ENCODE results near the gene ASB4. TPM values are rescaled to one million over a fixed set of nuclear protein-coding genes. Genes with fewer than 3 reads are reported as not detected.

Gene ASB4
- total and polyA plus RNA-seq, 10 donors: 0.03 TPM; not detected in 9

DNA sequence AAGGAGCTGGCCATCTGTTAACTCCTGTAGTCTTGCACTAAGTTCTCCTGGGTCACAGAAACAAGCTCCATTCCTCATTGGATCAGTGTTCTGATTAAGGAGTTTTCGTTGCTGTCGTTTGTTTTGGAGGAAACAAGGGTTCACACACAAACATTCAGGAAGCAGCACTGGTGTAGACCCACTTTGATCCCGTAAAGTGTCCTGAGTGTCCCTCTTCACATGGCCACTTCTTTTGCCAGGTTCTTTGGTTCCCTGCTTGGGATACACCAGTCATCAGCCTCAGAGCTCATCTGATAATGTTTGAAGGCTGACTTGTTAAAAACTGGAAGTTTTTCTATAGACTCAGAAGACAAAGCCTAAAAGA lies 99.7 kb downstream of the ASB4 start:
- Histone ChIP-seq H3K27ac (peak overlapping the region in 3 of 8 donors; percentile 10 to 94 (median 26)), H3K4me1 (peaks cover 0 to 35% (median 16%) of the 10 kb centered on the region in 6 donors), H3K27me3 (replicated peaks in 1 of 7) (no peaks in the 10 kb centered on the region), H3K36me3 (peaks cover 0 to 77% (median 26%) of the 10 kb centered on the region in 6 donors), H3K9me3 (no peaks in the 10 kb centered on the region), H3K4me3 (peak overlapping the region in 1 of 8 donors; percentile 81)
- TF ChIP-seq POLR2AphosphoS5 (IDR thresholded peaks at IDR 0.05) (peak in 1 of 3 donors; percentile 88), POLR2A (IDR thresholded peaks at IDR 0.05) (no peak)
- 62 to 84% (median 76%) methylated on average over 3 of the region's 3 CpGs for WGBS, 5 donors
- DNase-seq: no peak
- intact Hi-C loops (cut with DNase I; ENCODE audit: low total_unique reads): no loop called here

DNA sequence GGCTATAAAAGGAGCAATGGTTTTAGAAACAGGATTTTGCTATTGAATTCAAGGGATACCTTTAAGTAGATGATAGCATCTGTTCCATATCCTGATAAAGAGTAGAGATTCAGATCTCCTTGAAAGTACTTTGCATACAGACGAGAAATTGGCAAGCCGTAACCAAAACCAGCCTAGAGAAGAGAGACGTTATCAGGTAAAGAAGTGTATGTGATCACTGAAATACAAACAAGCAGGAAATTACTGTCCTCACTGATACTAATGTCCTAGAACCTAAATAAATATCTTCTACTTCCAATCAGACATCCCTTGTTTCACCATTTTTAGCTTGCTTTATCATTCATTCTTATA lies 101.2 kb downstream of the ASB4 start:
- intact Hi-C loops (cut with DNase I; ENCODE audit: low total_unique reads): no loop called here
- TF ChIP-seq POLR2AphosphoS5 (IDR thresholded peaks at IDR 0.05): no peak
- H3K9me3 ChIP-seq: no peaks in the 10 kb centered on the region
- DNase-seq: no peak
- H3K27me3 ChIP-seq (replicated peaks in 1 of 7): no peaks in the 10 kb centered on the region
- H3K4me3 ChIP-seq: peak overlapping the region in 3 of 8 donors; percentile 1 to 81 (median 76)
- H3K27ac ChIP-seq: peak overlapping the region in 4 of 8 donors; percentile 20 to 95 (median 58)
- H3K4me1 ChIP-seq: peaks cover 0 to 47% (median 28%) of the 10 kb centered on the region in 6 donors
- 70 to 94% (median 86%) methylated on average over 3 of the region's 3 CpGs for WGBS, 5 donors
- peaks cover 0 to 92% (median 31%) of the 10 kb centered on the region in 6 donors for H3K36me3 ChIP-seq

DNA sequence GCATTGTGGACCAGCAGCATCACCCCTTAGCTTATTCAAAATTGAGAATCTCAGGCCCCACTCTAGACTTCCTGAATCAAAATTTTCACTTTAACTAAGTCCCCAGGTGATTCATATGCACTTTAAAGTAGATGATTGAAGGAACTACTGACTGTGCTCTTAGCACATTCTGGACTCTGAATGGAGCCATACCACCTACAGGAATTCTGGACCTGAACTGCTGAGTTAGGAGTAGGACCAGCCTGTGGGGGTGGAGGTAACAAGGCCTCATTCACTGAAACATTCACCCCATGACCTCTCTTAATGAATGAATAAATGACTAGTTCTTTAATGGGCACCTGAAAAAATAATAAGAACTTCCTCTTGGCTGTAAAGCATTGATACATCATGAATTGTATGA lies 103.3 kb downstream of the ASB4 start:
- Histone ChIP-seq H3K9me3 (no peaks in the 10 kb centered on the region), H3K27ac (peak overlapping the region in 5 of 8 donors; percentile 18 to 95 (median 93)), H3K4me1 (peaks cover 0 to 68% (median 40%) of the 10 kb centered on the region in 6 donors), H3K4me3 (peak overlapping the region in 4 of 8 donors; percentile 2 to 81 (median 43)), H3K27me3 (replicated peaks in 1 of 7) (no peaks in the 10 kb centered on the region), H3K36me3 (peaks cover 0 to 100% (median 30%) of the 10 kb centered on the region in 6 donors)
- TF ChIP-seq, protein P1, sequence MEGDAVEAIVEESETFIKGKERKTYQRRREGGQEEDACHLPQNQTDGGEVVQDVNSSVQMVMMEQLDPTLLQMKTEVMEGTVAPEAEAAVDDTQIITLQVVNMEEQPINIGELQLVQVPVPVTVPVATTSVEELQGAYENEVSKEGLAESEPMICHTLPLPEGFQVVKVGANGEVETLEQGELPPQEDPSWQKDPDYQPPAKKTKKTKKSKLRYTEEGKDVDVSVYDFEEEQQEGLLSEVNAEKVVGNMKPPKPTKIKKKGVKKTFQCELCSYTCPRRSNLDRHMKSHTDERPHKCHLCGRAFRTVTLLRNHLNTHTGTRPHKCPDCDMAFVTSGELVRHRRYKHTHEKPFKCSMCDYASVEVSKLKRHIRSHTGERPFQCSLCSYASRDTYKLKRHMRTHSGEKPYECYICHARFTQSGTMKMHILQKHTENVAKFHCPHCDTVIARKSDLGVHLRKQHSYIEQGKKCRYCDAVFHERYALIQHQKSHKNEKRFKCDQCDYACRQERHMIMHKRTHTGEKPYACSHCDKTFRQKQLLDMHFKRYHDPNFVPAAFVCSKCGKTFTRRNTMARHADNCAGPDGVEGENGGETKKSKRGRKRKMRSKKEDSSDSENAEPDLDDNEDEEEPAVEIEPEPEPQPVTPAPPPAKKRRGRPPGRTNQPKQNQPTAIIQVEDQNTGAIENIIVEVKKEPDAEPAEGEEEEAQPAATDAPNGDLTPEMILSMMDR (IDR thresholded peaks at IDR 0.05 in 8 of 11, conservative IDR thresholded peaks at IDR 0.05 in 3 of 11): no peak
- TF ChIP-seq POLR2A (IDR thresholded peaks at IDR 0.05) (no peak), POLR2AphosphoS5 (IDR thresholded peaks at IDR 0.05) (peak in 1 of 3 donors; percentile 87)
- DNase-seq: no peak
- intact Hi-C loops (cut with DNase I; ENCODE audit: low total_unique reads): no loop called here

DNA sequence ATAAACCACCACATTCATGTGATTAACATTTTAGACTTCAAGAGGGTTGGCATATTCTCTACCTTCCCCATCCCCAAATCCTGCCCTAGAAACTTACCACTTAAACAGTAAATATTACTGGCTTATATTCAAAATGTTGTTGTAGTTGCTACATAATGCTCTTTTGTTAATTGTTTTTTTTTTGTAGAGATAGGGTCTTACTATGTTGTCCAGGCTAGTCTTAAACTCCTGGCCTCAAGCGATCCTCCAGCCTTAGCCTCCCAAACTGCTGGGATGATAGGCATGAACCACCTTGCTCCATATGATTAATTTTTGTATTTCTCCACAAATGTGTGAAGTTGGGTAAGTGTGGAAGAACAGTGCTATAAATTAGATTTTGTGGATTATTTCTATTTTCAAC lies 104.0 kb downstream of the ASB4 start:
- Histone ChIP-seq H3K4me1 (peaks cover 0 to 75% (median 43%) of the 10 kb centered on the region in 6 donors), H3K9me3 (no peaks in the 10 kb centered on the region), H3K4me3 (peak overlapping the region in 2 of 8 donors; percentile 76 to 81), H3K27me3 (replicated peaks in 1 of 7) (no peaks in the 10 kb centered on the region), H3K27ac (peak overlapping the region in 5 of 8 donors; percentile 1 to 95 (median 93)), H3K36me3 (peaks cover 0 to 100% (median 25%) of the 10 kb centered on the region in 6 donors)
- DNase-seq: no peak
- 89 to 100% (median 97%) methylated on average over 1 of the region's 1 CpG for WGBS, 5 donors
- TF ChIP-seq, protein P1 (IDR thresholded peaks at IDR 0.05 in 8 of 11, conservative IDR thresholded peaks at IDR 0.05 in 3 of 11): no peak
- TF ChIP-seq POLR2AphosphoS5 (IDR thresholded peaks at IDR 0.05) (peak in 1 of 3 donors; percentile 85), POLR2A (IDR thresholded peaks at IDR 0.05) (no peak)
- intact Hi-C loops (cut with DNase I; ENCODE audit: low total_unique reads): loop anchor here (10.0 kb wide), 2 partner anchors 45 to 95 kb away; no protein-coding TSS in a partner anchor

Other genes with a start within 250 kb of the ASB4 start
- not detected for gene PON1, start 161.4 kb upstream of the ASB4 start, total RNA-seq
- under 1 TPM in 1 of 3 donors, not detected in 2; 0.13 TPM for gene PON1, start 161.4 kb upstream of the ASB4 start, polyA plus RNA-seq
- gene PON3, start 89.6 kb upstream of the ASB4 start, total RNA-seq: 1 to 10 TPM in 3 of 7 donors, under 1 TPM in 2, not detected in 2; 0.60 to 2.1 (median 1.5) TPM
- under 1 TPM; 0.20 to 0.61 (median 0.42) TPM for gene PON3, start 89.6 kb upstream of the ASB4 start, polyA plus RNA-seq
- gene PON2, start 50.9 kb upstream of the ASB4 start, total RNA-seq: 10 to 100 TPM; 16.0 to 56.8 (median 33.5) TPM
- 10 to 100 TPM in 2 of 3 donors, 1 to 10 TPM in 1; 7.6 to 17.6 (median 14.2) TPM for gene PON2, start 50.9 kb upstream of the ASB4 start, polyA plus RNA-seq
- gene PDK4, start 110.6 kb downstream of the ASB4 start, total RNA-seq: 1,000 to 10,000 TPM in 1 of 7 donors, 100 to 1,000 TPM in 4, 10 to 100 TPM in 2; 42.1 to 1,055 (median 252) TPM
- 10 to 100 TPM; 21.1 to 48.9 (median 23.8) TPM for gene PDK4, start 110.6 kb downstream of the ASB4 start, polyA plus RNA-seq

Measured in spleen (tissue), 11 donors.